NOMO-1 treated with dmso at 0.1 percent for 144 hours (cell line): ENCODE measurements around the gene FAM83E.

Experiments used
- DNase-seq: peaks from one replicate; lab custom pipeline; 2025; ENCODE audit not compliant: unreplicated experiment; lab: John Stamatoyannopoulos, UW

FAM83E gene

GRCh38 chr19:48613024-48613851 is 1.6 kb downstream of the FAM83E start:
- DNase-seq: no peak

DNA sequence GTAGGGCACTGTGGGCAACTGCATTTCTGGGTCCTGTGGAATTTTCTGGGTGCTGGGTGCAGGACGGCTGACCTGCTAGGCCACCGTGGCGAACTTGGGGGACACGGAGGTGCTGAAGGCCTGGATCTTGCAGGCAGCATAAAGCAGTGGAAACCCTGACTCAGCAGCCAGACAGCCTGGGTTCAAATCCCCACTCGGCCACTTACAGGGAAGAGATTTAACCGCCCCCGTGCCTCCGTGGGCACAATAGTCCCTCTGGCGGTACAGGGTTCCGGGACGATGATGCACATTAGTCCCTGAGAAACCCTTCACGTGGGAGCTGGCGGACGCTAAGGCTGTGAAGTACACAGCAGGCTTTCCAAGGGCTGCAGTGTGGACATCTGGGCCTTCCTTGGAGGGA is 3.0 kb downstream of the FAM83E start:
- DNase-seq: no peak

GRCh38 chr19:48609571-48610108 is 5.2 kb downstream of the FAM83E start:
- no peak for DNase-seq

- DNase-seq: peak; percentile 55
These were observed 6.0 kb downstream of the FAM83E start for GRCh38 chr19:48608798-48609263.

GRCh38 chr19:48607359-48607755 is 7.5 kb downstream of the FAM83E start:
- no peak for DNase-seq

DNA sequence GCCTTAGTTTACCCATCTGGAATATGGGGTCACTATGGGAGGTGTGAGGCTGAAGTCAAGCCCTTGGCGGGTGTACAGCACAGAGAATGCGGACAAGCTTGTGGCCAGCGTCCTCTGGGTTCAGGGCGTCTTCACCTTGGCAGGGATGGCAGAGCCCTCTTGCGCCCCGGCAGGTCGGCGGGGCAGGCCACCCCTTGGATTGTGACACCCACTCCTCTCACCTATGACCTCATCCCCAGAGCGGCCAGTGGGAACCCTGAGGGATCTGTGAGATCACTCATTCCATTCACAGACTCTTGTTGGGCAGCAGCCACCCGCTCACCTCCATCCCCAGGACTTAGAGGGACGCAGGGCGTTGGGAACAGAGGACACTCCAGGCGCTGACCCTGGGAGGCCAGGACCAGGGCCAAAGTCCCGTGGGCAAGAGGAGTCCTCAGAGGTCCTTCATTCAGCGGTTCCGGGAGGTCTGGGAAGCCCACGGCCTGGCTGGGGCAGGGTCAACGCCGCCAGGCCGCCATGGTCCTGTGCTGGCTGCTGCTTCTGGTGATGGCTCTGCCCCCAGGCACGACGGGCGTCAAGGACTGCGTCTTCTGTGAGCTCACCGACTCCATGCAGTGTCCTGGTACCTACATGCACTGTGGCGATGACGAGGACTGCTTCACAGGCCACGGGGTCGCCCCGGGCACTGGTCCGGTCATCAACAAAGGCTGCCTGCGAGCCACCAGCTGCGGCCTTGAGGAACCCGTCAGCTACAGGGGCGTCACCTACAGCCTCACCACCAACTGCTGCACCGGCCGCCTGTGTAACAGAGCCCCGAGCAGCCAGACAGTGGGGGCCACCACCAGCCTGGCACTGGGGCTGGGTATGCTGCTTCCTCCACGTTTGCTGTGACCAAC is 8.2 kb downstream of the FAM83E start, which contains the start of gene SPACA4:
SPACA4 (plus strand) TSS at position 280 of the 896 bp plus-strand sequence; CDS start at position 517, 237 bp downstream.
- no peak for DNase-seq

DNA sequence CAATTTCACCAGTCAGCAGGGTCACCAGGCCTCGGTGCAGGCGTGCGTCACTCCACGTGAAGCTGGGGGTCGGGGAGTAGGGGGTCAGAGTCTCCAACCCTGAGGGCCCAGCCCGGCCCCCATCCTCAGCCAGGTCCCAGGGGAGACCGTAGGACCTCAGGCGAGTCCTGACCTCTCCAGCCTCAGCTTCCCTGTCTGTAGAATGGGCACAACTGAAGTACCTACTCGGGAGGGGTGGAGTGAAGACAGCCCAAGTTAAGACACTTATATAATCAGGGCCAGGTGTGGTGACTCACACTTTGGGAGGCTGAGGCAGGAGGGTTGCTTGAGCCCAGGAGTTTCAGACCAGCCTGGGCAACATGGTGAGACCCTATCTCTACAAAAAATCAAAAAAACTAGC is 11.0 kb downstream of the FAM83E start:
- DNase-seq: no peak

DNA sequence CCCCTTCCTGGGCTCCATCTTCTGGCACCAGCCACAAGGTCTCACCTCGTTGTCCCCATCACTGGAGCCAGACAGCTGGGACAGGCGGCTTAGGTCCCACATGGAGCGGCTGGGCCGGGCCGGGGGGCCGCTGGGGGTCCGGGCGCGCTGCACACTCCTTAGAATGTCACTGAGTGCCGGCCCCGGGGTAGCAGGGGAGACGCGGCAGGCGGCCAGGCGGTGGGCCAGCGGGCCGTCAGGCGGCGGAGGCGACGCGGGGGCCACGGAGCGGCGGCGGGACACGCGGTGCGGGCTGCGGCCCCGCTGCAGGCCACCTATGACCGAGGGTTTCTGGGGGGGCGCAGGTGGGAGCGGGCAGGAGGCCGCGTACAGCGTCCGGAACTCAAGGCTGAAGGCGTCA is 11.4 kb downstream of the FAM83E start:
- no peak for DNase-seq

- no peak for DNase-seq
These were observed 11.9 kb downstream of the FAM83E start for GRCh38 chr19:48603001-48603400.

DNA sequence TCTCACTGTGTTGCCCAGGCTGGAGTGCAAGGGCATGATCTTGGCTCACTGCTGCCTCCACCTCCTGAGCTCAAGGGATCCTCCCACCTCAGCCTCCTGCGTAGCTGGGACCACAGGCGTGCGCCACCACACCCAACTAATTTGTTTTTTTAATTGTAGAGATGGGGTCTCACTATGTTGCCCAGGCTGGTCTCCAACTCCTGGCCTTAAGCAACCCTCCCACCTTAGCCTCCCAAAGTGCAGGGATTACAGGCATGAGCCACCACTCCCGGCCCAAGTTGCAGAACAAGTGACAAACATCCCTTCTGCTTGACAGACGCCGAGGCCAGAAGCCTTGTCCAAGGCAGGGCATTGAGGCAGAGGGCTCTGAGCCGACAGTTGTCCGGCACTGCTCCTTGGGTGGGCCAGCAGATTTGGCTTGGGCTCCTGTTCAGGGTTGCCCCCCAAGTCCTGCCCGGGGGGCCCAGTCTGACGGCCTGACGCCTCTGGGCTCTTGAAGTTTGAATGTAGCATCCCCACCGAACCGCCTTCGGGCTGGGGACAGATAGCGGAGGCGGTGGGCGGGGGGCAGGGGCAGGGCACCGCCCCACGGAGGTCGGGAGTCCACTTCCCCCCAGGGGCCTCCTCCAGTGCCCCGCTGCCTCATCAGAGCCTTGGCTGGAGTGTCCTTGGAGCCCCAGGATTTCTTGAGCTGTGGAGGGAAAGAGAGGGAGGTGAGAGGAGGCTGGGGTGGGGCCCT is 14.0 kb downstream of the FAM83E start:
- DNase-seq: no peak

DNA sequence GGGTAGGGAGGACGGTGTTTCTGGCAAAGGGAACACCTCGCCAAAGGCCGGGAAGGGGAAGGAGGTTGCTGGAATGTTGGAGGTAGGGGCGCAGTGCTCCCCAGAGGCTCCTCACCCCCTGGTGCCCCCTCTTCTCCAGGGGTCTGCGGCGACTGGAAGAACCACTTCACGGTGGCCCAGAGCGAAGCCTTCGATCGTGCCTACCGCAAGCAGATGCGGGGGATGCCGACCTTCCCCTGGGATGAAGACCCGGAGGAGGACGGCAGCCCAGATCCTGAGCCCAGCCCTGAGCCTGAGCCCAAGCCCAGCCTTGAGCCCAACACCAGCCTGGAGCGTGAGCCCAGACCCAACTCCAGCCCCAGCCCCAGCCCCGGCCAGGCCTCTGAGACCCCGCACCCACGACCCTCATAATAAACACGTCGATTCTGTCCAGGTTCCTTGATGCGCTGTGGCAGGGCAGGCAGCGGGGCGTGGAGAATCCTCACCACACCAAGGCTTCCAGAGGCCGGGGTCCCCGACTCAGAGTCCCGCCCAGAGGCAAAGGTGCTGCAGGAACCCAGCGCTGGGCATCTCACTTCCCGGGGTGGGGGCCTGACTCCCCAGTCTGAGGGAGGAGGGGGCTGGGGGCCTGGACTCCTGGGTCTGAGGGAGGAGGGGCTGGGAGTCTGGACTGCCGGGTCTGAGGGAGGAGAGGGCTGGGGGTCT is 15.7 kb downstream of the FAM83E start:
- no peak for DNase-seq

- DNase-seq: peak; percentile 41
These were observed 18.0 kb downstream of the FAM83E start for GRCh38 chr19:48596679-48597465.

- DNase-seq: no peak
These were observed 18.6 kb downstream of the FAM83E start for GRCh38 chr19:48596237-48596636.

DNA sequence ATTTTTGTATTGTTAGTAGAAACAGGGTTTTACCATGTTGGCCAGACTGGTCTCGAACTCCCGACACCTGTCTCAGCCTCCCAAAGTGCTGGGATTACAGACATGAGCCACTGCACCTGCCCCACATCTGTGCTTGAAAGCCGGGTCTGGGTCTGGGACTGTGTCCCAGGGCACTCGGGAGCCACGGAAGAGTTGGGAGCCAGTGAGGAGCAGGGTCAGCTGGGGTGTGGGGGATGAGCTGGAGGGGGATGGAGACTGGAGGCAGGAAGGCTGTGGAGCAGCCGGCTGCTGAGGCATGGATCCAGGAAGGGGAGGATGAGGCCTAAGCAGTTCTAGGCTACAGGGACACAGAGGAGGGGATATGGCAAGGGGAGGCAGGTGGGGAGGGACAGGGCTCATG is 19.0 kb downstream of the FAM83E start:
- no peak for DNase-seq

GRCh38 chr19:48595171-48595570 is 19.7 kb downstream of the FAM83E start:
- no peak for DNase-seq

- no peak for DNase-seq
These were observed 23.9 kb downstream of the FAM83E start for GRCh38 chr19:48591021-48591420.

GRCh38 chr19:48588670-48589401 is 26.0 kb downstream of the FAM83E start:
- DNase-seq: peak; percentile 73

DNA sequence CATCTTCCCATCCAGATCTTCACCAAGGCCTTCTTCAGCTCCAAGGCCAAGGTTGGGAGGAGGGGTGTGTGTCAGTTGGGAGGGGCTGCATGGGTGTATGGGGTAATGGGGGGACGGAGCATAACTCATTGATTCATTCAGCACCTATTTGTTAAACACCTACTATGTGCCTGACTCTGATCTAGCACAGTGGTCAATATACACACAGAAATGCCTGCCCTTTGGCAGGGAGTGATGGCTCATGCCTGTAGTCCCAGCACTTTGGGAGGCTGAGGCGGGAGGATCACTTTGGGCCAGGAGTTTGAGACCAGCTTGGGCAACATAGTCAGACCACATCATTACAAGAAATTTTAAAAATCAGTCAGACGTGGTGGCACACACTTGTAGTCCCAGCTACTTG is 27.5 kb downstream of the FAM83E start:
- no peak for DNase-seq

- no peak for DNase-seq
These were observed 32.7 kb downstream of the FAM83E start for GRCh38 chr19:48582168-48582567.
